ENCODE data around the gene C5.
A peak's percentile ranks its signal among the peaks of the same experiment; 100 is the strongest.

Gene C5

GRCh38 chr9:120938851-120939250 is 111.2 kb downstream of the C5 start:
- DNase-seq: no peak

- no peak for DNase-seq
These were observed 112.5 kb downstream of the C5 start for GRCh38 chr9:120937596-120937995.

DNA sequence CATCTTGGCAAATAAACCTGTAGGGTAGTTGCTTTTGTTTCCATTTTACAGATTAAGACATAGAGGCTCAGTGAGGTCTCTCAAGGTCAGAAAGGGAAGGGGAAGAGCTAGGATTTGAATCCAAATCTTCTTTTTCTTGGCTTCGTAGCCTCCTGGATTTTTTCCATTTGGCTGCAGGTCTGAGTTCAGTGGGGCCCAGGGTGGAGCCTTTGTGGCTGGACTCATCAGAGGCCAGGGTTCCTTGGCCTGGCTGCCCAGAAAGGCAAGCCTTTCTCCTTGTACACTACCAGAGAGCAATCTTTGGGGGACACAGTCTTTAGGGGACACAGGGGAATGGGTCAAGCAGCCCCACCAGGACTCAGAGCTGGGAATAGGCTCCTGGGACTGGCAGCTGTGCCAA is 112.9 kb downstream of the C5 start:
- no peak for DNase-seq

- no peak for DNase-seq
These were observed 113.3 kb downstream of the C5 start for GRCh38 chr9:120936764-120937122.

GRCh38 chr9:120936011-120936763 is 113.9 kb downstream of the C5 start:
- DNase-seq: peak; percentile 44

DNA sequence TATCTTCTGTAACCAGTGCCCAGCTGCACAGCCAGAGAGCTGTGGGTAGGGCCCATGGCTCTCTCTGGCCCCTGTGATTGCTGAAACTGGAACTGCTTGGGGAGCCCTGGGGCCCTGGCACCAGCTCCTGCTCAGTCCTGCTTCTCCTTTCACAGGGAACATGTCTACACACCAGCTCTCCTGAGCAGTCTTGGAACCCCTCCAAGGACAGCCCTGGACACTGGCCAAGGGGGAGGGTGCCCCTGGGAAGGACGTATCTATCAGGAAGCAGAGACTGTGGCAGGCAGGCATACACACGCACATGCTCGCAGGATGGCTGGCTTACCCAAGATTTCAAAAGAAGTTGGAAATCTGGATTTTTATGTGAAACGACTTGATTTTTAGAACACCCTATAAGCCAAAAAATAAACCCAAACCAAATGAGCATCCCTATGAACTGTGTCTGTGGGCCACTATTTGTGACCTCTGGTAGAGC is 114.7 kb downstream of the C5 start:
- peak; percentile 58 for DNase-seq

DNA sequence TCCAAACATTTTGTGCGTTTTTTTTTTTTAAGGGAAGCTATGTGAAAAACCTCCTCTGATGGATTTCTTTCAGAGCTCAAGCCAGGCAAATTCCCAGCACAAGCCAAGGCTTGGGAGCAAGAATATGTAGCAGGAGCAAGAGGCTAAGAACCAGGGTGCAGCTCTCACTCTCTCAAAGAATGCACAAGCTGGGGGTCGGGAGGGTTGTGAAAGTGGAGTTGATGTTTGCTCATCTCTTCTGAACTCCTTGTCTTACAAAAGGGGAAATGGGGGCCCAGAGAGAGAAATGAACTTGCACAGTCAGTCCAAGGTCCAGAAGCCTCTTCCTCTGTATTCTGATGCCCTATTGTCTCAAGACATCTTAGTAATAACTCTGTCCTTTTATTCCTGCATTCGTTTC is 115.8 kb downstream of the C5 start:
- DNase-seq: peak; percentile 49

GRCh38 chr9:120933310-120934055 is 116.6 kb downstream of the C5 start:
- no peak for DNase-seq

- no peak for DNase-seq
These were observed 117.8 kb downstream of the C5 start for GRCh38 chr9:120932086-120932823.

GRCh38 chr9:120931231-120932085 is 118.6 kb downstream of the C5 start:
- DNase-seq: peak; percentile 74

- no peak for DNase-seq
These were observed 120.8 kb downstream of the C5 start for GRCh38 chr9:120929229-120929791.

DNA sequence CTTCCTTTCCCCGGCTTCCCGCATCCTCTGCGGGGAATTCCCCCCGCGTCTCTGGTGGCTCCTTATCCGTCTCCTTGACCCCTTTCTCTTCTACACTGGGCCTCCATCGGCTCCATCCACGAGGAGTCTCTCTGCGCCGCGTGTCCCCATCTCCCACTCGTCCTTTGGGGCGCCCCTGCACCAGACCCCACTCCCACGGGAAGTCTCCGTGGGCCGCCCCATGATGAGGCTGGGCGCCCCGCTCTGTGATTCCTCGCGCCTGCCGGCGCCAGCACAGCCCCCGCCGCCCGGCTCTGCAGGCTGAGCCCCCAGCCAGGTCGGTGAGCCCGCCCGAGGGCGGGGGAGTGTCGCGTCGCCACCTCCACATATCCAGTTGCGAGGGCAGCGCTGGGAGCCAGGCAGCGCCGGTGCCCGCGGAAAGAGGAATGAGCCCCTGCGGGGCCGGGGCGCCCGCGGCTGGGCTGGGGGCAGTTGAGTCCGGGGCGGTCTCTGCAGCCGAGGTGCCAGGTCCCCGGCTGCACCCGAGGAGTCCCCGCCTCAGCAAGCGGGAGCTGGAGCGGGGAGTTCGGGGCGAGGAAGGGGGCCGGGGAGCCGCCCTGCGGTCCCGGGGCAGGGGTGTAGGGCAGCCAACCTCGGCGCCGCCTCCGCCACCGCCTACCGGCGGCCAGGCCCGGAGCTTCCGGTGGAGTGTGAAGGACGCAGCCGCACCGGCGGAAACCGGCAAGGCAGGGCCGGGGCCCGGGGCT is 121.4 kb downstream of the C5 start:
- DNase-seq: no peak

- DNase-seq: no peak
These were observed 122.0 kb downstream of the C5 start for GRCh38 chr9:120928015-120928482.

GRCh38 chr9:120927269-120928014 is 122.6 kb downstream of the C5 start:
- no peak for DNase-seq

GRCh38 chr9:120926397-120926928 is 123.6 kb downstream of the C5 start, which contains the start of gene TRAF1:
TRAF1 (minus strand) TSS chr9:120926796; CDS start chr9:120926075, 721 bp downstream.
- DNase-seq: no peak

- no peak for DNase-seq
These were observed 124.3 kb downstream of the C5 start for GRCh38 chr9:120925535-120926396.

DNA sequence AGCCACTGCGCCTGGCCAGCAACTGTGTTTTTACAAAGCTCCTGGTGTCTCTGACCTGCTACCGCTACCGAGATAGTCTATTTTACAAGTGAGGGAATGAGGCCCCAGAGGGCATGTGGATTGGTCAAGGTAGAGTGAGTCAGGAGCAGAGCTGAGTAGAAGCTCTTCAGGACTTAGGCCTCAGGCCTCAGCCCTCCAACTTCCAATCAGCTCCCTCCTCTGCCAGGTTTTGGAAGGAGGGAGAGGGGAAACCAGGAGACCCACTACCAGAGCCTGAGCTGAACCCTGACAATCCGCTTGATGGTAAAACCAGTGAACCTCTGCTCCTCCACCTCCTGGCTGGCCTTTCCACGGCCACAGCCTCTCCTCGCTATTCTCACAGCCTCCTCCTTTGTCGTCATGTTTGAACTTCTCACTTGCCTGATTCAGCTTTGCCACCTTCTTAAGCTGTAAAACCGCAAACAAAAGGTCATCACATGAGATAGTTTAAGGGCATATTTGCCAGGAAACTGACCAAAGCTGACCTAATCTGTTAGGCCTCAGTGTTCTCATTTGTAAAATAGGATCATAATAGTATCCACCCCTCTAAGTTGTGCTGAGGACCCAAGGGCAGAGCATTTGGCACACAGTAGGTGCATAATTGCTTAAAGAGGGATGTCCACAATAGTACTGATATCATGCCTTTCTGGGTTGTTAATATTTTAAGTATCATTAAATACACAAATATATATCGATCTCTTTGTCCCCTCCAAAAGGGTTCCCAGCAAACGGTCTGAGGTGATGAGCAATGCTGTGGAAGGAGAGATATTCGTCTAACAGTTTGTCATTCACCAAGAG is 125.2 kb downstream of the C5 start:
- no peak for DNase-seq

DNA sequence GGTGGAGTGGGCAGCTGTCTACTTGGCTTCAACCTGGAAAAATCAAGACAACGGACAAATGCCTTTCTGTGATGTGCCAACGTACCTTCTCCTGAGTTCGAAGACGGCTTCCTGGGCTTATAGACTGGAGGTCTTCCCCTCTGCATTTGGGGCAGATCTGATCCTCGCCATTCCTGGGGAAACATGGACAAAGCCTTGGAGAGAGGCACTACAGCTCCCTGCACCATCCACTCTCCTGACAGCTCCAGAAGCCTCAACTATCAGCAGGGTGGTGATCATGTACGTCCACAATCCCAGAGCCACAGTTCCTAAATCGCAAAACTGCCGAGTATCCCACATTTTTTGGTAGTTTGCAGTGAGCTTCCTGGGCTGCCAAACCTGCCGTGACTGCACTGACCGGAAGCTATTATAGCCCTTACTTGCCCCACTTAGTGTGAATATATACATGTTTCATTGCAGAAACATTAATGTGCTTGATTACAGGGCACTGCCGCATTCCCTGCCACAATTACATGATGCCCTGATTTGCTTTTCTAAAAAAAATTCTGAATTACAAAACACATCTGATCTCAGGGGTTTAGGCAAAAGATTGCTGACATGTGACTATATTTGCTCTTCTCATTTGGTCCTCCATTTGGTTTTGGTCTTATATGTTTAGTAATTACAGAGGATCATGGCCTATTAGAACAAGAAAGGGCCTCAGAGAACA is 126.3 kb downstream of the C5 start:
- no peak for DNase-seq
